KMS-11 (cell line): ENCODE measurements around the gene CELF2.

Experiments
- H2AFZ ChIP-seq: fragments of 200-600 bp; sonication (generic); 2 replicates; pipeline ENCODE4 v1.6.1; 2016; ENCODE audit warnings: antibody characterized with exemption, mixed run types, low read depth
- H3K27ac ChIP-seq: fragments of 200-600 bp; sonication (generic); 2 replicates; pipeline ENCODE4 v1.6.1; 2016; ENCODE audit warnings: mild to moderate bottlenecking, mixed run types
- H3K27me3 ChIP-seq: fragments of 200-600 bp; sonication (generic); 2 replicates; pipeline ENCODE4 v1.6.1; 2017; ENCODE audit warnings: mild to moderate bottlenecking, low read depth, mixed run types, moderate library complexity; ENCODE audit not compliant: insufficient read depth
- H3K36me3 ChIP-seq: fragments of 200-600 bp; sonication (generic); 2 replicates; pipeline ENCODE4 v1.6.1; 2017; ENCODE audit warnings: mild to moderate bottlenecking, mixed run types; ENCODE audit not compliant: insufficient read depth
- H3K4me1 ChIP-seq: fragments of 200-600 bp; sonication (generic); 2 replicates; pipeline ENCODE4 v1.6.1; 2016; ENCODE audit warnings: mild to moderate bottlenecking, low read depth, mixed run types; ENCODE audit not compliant: poor library complexity, severe bottlenecking
- H3K4me2 ChIP-seq: fragments of 200-600 bp; sonication (generic); 2 replicates; pipeline ENCODE4 v1.7.0; 2016; ENCODE audit warnings: mild to moderate bottlenecking, mixed run types
- H3K4me3 ChIP-seq: fragments of 200-600 bp; sonication (generic); IDR thresholded peaks from 2 replicates; pipeline ENCODE4 v1.6.1; 2017; ENCODE audit warnings: low read depth, low read length, mixed read lengths; ENCODE audit not compliant: insufficient read depth
- H3K79me2 ChIP-seq: fragments of 200-600 bp; sonication (generic); 2 replicates; pipeline ENCODE4 v1.6.1; 2016; ENCODE audit warnings: low read depth, mixed run types; ENCODE audit not compliant: insufficient read depth
- H3K9ac ChIP-seq: fragments of 200-600 bp; sonication (generic); 2 replicates; pipeline ENCODE4 v1.6.1; 2016; ENCODE audit warnings: mild to moderate bottlenecking, mixed run types
- H4K20me1 ChIP-seq: fragments of 200-600 bp; sonication (generic); 2 replicates; pipeline ENCODE4 v1.6.1; 2016; ENCODE audit warnings: mild to moderate bottlenecking, mixed run types; ENCODE audit not compliant: insufficient read depth
- CTCF ChIP-seq: fragments of 200-600 bp; sonication (generic); conservative IDR thresholded peaks from 2 replicates; pipeline ENCODE4 v1.6.1; 2017; ENCODE audit warnings: low read depth, mild to moderate bottlenecking, antibody characterized with exemption, low read length, moderate library complexity, mixed read lengths

The CELF2 gene

GRCh38 chr10:11148142-11149028 lies 130.7 kb downstream of the CELF2 start:
- Histone ChIP-seq H3K36me3 (no peaks in the 10 kb centered on the region), H4K20me1 (no peaks in the 10 kb centered on the region), H3K27me3 (no peaks in the 10 kb centered on the region), H2AFZ (no peak overlapping the region), H3K27ac (no peak overlapping the region), H3K79me2 (no peaks in the 10 kb centered on the region), H3K4me1 (peaks cover 18% of the 10 kb centered on the region), H3K4me3 (no peak overlapping the region), H3K9ac (no peak overlapping the region), H3K4me2 (no peak overlapping the region)
- TF ChIP-seq CTCF, result no peak

- Histone ChIP-seq H2AFZ (no peak overlapping the region), H3K4me3 (no peak overlapping the region), H4K20me1 (no peaks in the 10 kb centered on the region), H3K27ac (no peak overlapping the region), H3K79me2 (no peaks in the 10 kb centered on the region), H3K4me1 (peaks cover 18% of the 10 kb centered on the region), H3K4me2 (no peak overlapping the region), H3K9ac (no peak overlapping the region), H3K27me3 (no peaks in the 10 kb centered on the region), H3K36me3 (no peaks in the 10 kb centered on the region)
- no peak for TF ChIP-seq CTCF
Measured at GRCh38 chr10:11149807-11150141, 132.1 kb downstream of the CELF2 start.

GRCh38 chr10:11150231-11150731 lies 132.6 kb downstream of the CELF2 start:
- Histone ChIP-seq H3K9ac (no peak overlapping the region), H3K27me3 (no peaks in the 10 kb centered on the region), H2AFZ (no peak overlapping the region), H3K79me2 (no peaks in the 10 kb centered on the region), H3K27ac (no peak overlapping the region), H3K36me3 (no peaks in the 10 kb centered on the region), H3K4me3 (no peak overlapping the region), H3K4me1 (peaks cover 18% of the 10 kb centered on the region), H4K20me1 (no peaks in the 10 kb centered on the region), H3K4me2 (no peak overlapping the region; the same call in 1 of the 2 replicates)
- TF ChIP-seq CTCF, result no peak

- Histone ChIP-seq H3K4me3 (no peak overlapping the region), H3K79me2 (no peaks in the 10 kb centered on the region), H3K27me3 (no peaks in the 10 kb centered on the region), H3K36me3 (no peaks in the 10 kb centered on the region), H3K27ac (no peak overlapping the region), H3K9ac (no peak overlapping the region), H2AFZ (no peak overlapping the region), H3K4me2 (no peak overlapping the region; the same call in 1 of the 2 replicates), H3K4me1 (peaks cover 18% of the 10 kb centered on the region), H4K20me1 (no peaks in the 10 kb centered on the region)
- TF ChIP-seq CTCF, result no peak
Measured at GRCh38 chr10:11150879-11151415, 133.3 kb downstream of the CELF2 start.
